Activated T-cell treated with anti-CD3 and anti-CD28 coated beads for 24 hours (primary cell): ENCODE results near the gene CHST15.

Experiments used
- DNase-seq: peaks from one replicate; pipeline ENCODE4 v3.0.0-alpha.2; 2020; ENCODE audit warnings: low read depth

CHST15 gene

DNA sequence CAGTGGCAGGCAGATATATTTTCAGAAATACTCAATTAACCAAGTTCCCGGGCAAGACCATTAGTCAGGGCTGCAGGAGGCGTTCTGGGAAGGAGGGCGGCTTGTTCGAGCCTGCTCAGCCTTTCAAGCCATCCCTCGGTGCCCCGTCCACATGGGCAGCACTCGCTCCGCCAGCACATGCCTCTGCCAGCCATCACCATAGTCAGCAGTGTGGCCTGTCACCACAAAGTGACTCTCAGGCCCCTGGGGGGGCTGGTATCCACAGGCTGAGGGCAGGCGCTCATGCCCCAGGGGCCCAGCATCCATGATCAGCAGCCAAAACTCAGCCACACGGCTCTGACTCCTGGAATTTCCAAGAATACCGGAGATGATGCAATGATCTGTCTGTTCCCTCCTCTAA lies 81.9 kb downstream of the CHST15 start:
- DNase-seq = no peak

GRCh38 chr10:124010563-124011131 lies 82.8 kb downstream of the CHST15 start:
- DNase-seq = no peak

- DNase-seq = no peak
Measured at GRCh38 chr10:124010024-124010423, 83.4 kb downstream of the CHST15 start.

- no peak for DNase-seq
Measured at GRCh38 chr10:124009231-124010015, 84.0 kb downstream of the CHST15 start.

DNA sequence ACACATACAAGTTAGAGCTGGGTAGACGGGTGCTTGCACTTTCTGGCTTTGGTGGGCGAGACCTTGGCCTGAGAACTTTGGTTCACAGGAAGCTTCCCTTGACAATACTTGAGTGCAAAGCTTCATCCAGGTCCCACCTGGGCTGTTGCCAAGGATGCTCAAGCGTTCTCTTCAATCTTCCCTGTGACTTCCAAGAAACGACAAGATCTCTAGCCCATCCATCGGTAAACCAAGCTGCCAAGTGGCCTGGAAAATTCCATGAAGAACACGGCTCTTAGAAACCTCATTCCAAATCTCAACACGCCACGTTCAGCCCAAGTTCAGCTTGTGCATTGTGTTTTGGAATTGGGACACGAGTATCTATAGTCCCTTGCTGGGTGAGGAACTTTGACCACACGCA lies 84.7 kb downstream of the CHST15 start:
- DNase-seq = no peak

- no peak for DNase-seq
Measured at GRCh38 chr10:124008187-124008586, 85.2 kb downstream of the CHST15 start.

DNA sequence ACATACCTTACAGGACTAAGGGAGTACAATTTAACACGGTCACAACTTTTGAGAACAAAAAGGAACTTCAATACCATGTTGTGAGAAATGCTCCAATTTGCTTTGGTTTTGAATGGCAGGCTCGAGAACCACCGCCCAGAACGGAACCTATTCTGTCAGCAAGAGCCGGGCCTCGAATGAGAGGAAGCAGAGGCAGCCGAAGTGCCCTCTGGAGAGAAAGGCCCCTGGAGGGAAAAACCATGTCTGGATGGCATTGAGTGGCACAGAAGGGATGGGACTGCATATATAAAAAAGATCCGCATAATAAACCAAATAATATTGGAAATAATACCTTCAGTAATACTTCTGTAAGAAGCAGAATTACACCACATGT lies 85.6 kb downstream of the CHST15 start:
- DNase-seq = no peak

- DNase-seq = no peak
Measured at GRCh38 chr10:124007102-124007772, 86.2 kb downstream of the CHST15 start.

DNA sequence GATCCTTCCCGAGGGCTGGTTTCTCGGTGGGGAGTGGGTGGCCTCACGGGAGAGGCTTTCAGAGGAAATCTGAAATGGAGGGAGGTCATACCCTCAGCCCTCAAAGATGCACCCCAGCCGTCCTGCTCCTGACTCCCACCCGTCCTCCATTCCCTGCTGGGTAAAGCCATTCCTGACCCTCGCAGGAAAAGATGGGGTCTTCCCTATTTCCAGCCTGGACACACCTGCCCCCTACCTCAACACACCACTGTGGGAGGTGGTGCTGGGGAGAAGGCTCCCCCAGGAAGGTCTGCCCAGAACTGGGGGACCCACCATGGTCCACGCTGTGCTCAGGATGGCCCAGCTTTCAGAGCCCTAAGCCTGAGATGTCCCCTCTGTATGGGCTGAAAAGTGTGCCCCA lies 86.9 kb downstream of the CHST15 start:
- DNase-seq = no peak

DNA sequence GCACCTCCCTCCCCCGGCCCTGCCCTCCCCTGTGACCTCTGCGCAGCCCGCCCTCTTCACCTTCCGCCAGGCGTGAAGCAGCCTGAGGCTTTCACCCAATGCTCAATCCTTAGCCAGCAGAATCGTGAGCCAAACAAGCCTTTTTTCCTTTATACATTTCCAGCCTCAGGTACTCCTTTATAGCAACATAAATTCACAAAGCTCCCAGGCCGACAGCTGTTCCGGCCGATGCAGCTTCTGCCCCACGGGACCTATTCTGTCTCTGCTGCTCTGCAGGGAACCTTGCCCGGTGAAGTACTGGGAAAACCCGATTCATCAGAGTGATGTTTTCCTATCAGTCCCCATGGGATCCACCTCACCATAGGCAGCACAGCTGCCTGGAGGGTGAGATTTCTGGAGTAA lies 87.4 kb downstream of the CHST15 start:
- DNase-seq = no peak

GRCh38 chr10:124005091-124005490 lies 88.3 kb downstream of the CHST15 start:
- DNase-seq = no peak

- DNase-seq = no peak
Measured at GRCh38 chr10:124004663-124005004, 88.8 kb downstream of the CHST15 start.

- DNase-seq = no peak
Measured at GRCh38 chr10:124003871-124004662, 89.3 kb downstream of the CHST15 start.

DNA sequence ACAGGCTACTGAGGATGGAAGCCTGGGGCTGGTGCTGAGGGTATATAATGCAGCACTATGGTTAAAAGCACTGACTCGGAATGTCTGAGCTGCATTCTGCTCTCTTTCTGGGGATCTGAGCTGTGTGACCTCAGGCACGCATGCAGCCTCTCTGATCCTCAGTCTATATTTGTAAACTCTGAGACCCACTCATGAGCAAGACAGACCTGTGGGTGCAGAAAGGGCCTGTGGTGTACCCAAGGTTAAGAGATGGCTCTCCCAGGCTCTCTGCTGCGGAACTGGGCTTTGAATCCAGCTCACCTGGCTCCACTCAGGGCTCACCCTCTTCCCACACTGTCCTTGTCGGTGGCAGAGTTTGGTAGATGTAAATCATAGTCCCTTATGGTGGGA lies 89.9 kb downstream of the CHST15 start:
- no peak for DNase-seq

DNA sequence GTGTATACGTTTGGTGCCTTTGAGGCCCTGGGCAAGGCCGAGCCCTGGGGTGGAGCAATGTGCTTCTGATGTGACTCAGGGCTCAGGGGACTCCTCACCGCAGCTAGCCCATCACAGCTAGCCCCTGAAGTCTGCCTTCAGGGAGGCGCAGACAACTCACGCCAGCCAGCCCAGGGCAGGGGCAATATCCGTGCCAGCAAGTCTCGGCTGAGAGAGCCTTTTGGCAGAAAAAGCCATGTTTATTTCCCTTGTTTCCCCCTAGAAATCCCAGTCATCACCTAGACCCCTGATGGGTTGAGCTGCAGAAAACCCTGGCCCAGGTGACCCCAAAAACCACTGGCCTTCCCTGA lies 90.4 kb downstream of the CHST15 start:
- DNase-seq = no peak

GRCh38 chr10:124002391-124003069 lies 90.9 kb downstream of the CHST15 start:
- DNase-seq = no peak

GRCh38 chr10:124001391-124002148 lies 91.8 kb downstream of the CHST15 start:
- DNase-seq = no peak

DNA sequence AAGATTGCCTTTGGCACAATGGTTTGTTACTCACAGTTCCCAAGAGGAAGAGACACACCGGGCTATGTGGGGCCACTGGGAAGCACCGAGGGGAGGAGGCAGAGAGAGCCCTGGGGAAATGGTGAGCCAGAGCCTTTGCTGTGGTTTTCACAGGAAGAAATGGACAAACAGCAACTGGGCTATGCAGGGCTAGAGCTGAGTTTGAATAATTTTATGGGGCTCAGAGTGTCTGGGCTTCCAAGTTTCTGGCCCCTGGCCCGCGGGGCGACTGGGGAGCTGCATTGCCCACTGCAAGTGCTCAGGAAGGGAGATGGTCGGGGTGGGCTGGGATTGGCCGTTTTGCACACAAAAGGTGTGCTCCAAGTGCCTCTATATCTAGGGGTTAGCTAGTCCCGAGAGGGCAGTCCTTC lies 92.6 kb downstream of the CHST15 start:
- DNase-seq = no peak

- no peak for DNase-seq
Measured at GRCh38 chr10:123999956-124000615, 93.3 kb downstream of the CHST15 start.

GRCh38 chr10:123999261-123999660 lies 94.1 kb downstream of the CHST15 start:
- DNase-seq = no peak
